IMR-90 (cell line): ENCODE measurements around the gene CCDC70. TPM values are rescaled to one million over a fixed set of nuclear protein-coding genes. Genes with fewer than 3 reads are reported as not detected.

Experiments
- ATAC-seq: fragments of 200-7000 bp; cut with Tn5 transposase; 2 replicates; pipeline ENCODE4 v1.9.1; 2020; ENCODE audit warnings: low read depth, mild to moderate bottlenecking, moderate library complexity
- BruUV-seq: library from RNA; stranded (reverse); fragments of 400-500 nt; replicated peaks from 2 replicates; lab custom pipeline; 2021; lab: Mats Ljungman, UMichigan
- CTCF ChIA-PET: fragments of 300-600 bp; formaldehyde crosslinking; extraction: SDS; loops from one replicate; lab custom pipeline; 2021; ENCODE audit warnings: antibody characterized with exemption; lab: Yijun Ruan, JAX
- POLR2A ChIA-PET: fragments of 300-600 bp; sonication (Branson Sonifier 250); formaldehyde crosslinking; loops from one replicate; lab custom pipeline; 2022; ENCODE audit warnings: antibody characterized with exemption; ENCODE audit not compliant: unreplicated experiment; lab: Charles Lee
- DNase-seq: peaks from one replicate; pipeline ENCODE4 v3.0.0; 2013
- H2AFZ ChIP-seq: replicated peaks from 2 replicates; pipeline ENCODE3; 2013; ENCODE audit warnings: low read length, mild to moderate bottlenecking; ENCODE audit not compliant: poor library complexity
- H2AK5ac ChIP-seq: 2 replicates; pipeline ENCODE4 v1.6.1; 2013; ENCODE audit warnings: low read depth, low read length, inconsistent platforms
- H2AK9ac ChIP-seq: replicated peaks from 2 replicates; pipeline ENCODE3; 2013; ENCODE audit warnings: mild to moderate bottlenecking, low read depth, low read length, moderate library complexity; ENCODE audit not compliant: poor library complexity
- H2BK120ac ChIP-seq: 2 replicates; pipeline ENCODE4 v1.6.1; 2013; ENCODE audit warnings: low read depth, low read length, inconsistent platforms
- H2BK15ac ChIP-seq: 3 replicates; pipeline ENCODE4 v1.6.1; 2013; ENCODE audit warnings: low read depth, low read length, inconsistent platforms
- H2BK20ac ChIP-seq: 2 replicates; pipeline ENCODE4 v1.6.1; 2013; ENCODE audit warnings: low read depth, mild to moderate bottlenecking, inconsistent platforms, low read length, moderate library complexity
- H2BK5ac ChIP-seq: 2 replicates; pipeline ENCODE4 v1.6.1; 2013; ENCODE audit warnings: mild to moderate bottlenecking, low read depth, low read length, inconsistent platforms; ENCODE audit not compliant: poor library complexity, severe bottlenecking
- H3K14ac ChIP-seq: replicated peaks from 2 replicates; pipeline ENCODE4 v1.6.1; 2013; ENCODE audit warnings: low read depth, low read length, inconsistent platforms
- H3K18ac ChIP-seq: 2 replicates; pipeline ENCODE4 v1.6.1; 2013; ENCODE audit warnings: low read depth, low read length, control low read depth
- H3K23ac ChIP-seq: 2 replicates; pipeline ENCODE4 v1.6.1; 2013; ENCODE audit warnings: low read depth, low read length, inconsistent platforms
- H3K27ac ChIP-seq: 2 replicates; pipeline ENCODE4 v1.5.1; 2013; ENCODE audit warnings: mild to moderate bottlenecking, control low read depth, low read length; ENCODE audit not compliant: insufficient read depth
- H3K27me3 ChIP-seq: 2 replicates; pipeline ENCODE4 v1.6.1; 2013; ENCODE audit warnings: low read length; ENCODE audit not compliant: control insufficient read depth, insufficient read depth
- H3K36me3 ChIP-seq: 2 replicates; pipeline ENCODE4 v1.6.1; 2013; ENCODE audit warnings: low read length, mixed read lengths; ENCODE audit not compliant: control insufficient read depth, insufficient read depth
- H3K4ac ChIP-seq: 2 replicates; pipeline ENCODE4 v1.6.1; 2013; ENCODE audit warnings: low read depth, low read length, inconsistent platforms
- H3K4me1 ChIP-seq: 2 replicates; pipeline ENCODE4 v1.6.1; 2013; ENCODE audit warnings: low read length, mixed read lengths; ENCODE audit not compliant: control insufficient read depth, insufficient read depth
- H3K4me2 ChIP-seq: 2 replicates; pipeline ENCODE4 v1.6.1; 2013; ENCODE audit warnings: low read depth, mild to moderate bottlenecking, control low read depth, low read length, moderate library complexity
- H3K4me3 ChIP-seq: 2 replicates; pipeline ENCODE4 v1.5.1; 2013; ENCODE audit warnings: low read depth, mild to moderate bottlenecking, control low read depth, low read length, moderate library complexity; ENCODE audit not compliant: insufficient read depth
- H3K56ac ChIP-seq: 2 replicates; pipeline ENCODE4 v1.6.1; 2013; ENCODE audit warnings: low read length, inconsistent platforms; ENCODE audit not compliant: insufficient read depth; ENCODE audit errors: extremely low read depth
- H3K79me1 ChIP-seq, 2 experiments: 2 replicates each; pipeline ENCODE4 v1.6.1; 2013; ENCODE audit warnings: low read length in 2 of 2, inconsistent platforms in 1 of 2, low read depth in 1 of 2
- H3K9ac ChIP-seq: 2 replicates; pipeline ENCODE4 v1.6.1; 2013; ENCODE audit warnings: low read depth, low read length, control low read depth
- H3K9me1 ChIP-seq: 2 replicates; pipeline ENCODE4 v1.6.1; 2013; ENCODE audit warnings: low read length, inconsistent platforms; ENCODE audit not compliant: insufficient read depth
- H3K9me3 ChIP-seq: 2 replicates; pipeline ENCODE4 v1.6.1; 2013; ENCODE audit warnings: low read length; ENCODE audit not compliant: control insufficient read depth, insufficient read depth
- H4K20me1 ChIP-seq: 2 replicates; pipeline ENCODE4 v1.6.1; 2013; ENCODE audit warnings: low read length, inconsistent platforms; ENCODE audit not compliant: insufficient read depth
- H4K5ac ChIP-seq: 2 replicates; pipeline ENCODE4 v1.6.1; 2013; ENCODE audit warnings: mild to moderate bottlenecking, low read depth, low read length, control low read depth
- H4K8ac ChIP-seq, 2 experiments: 2 replicates each; pipeline ENCODE4 v1.6.1; 2013; ENCODE audit warnings: low read depth in 2 of 2, low read length in 2 of 2, control low read depth in 1 of 2, inconsistent platforms in 1 of 2
- H4K91ac ChIP-seq: 2 replicates; pipeline ENCODE4 v1.6.1; 2013; ENCODE audit warnings: low read depth, low read length, inconsistent platforms; ENCODE audit not compliant: insufficient read depth
- BHLHE40 ChIP-seq: fragments of 150-350 bp; IDR thresholded peaks from 2 replicates; pipeline ENCODE4 v1.6.1; 2016; ENCODE audit warnings: mild to moderate bottlenecking, low read depth, low read length
- CHD1 ChIP-seq: IDR thresholded peaks from 2 replicates; pipeline ENCODE4 v1.6.1; 2012; ENCODE audit warnings: low read depth, low read length, improper control_type of control experiment
- FOS ChIP-seq: fragments of 150-350 bp; IDR thresholded peaks from 2 replicates; pipeline ENCODE4 v1.6.1; 2016; ENCODE audit warnings: low read depth, low read length
- MAFK ChIP-seq: IDR thresholded peaks from 2 replicates; pipeline ENCODE4 v1.6.1; 2012; ENCODE audit warnings: low read depth, low read length, improper control_type of control experiment
- MXI1 ChIP-seq: IDR thresholded peaks from 2 replicates; pipeline ENCODE4 v1.6.1; 2012; ENCODE audit warnings: low read depth, mild to moderate bottlenecking, low read length, moderate library complexity, borderline replicate concordance
- POLR2A ChIP-seq: IDR thresholded peaks from 2 replicates; pipeline ENCODE4 v1.6.1; 2012; ENCODE audit warnings: mild to moderate bottlenecking, low read depth, low read length
- RCOR1 ChIP-seq: IDR thresholded peaks from 2 replicates; pipeline ENCODE4 v1.6.1; 2012; ENCODE audit warnings: mild to moderate bottlenecking, low read length, improper control_type of control experiment; ENCODE audit not compliant: insufficient replicate concordance
- RFX5 ChIP-seq: IDR thresholded peaks from 2 replicates; pipeline ENCODE4 v1.8.0; 2012; ENCODE audit warnings: low read depth, mild to moderate bottlenecking, low read length, moderate library complexity
- SMC3 ChIP-seq: fragments of 150-350 bp; IDR thresholded peaks from 2 replicates; pipeline ENCODE4 v1.6.1; 2016; ENCODE audit warnings: low read depth, mild to moderate bottlenecking, antibody characterized with exemption, low read length, moderate library complexity
- WGBS, 2 experiments: methylation state at CpG; one replicate each; pipeline versions ENCODE4 v1.1.5 to v1.1.7; 2013; ENCODE audit warnings: missing lambda C conversion rate in 2 of 2; ENCODE audit not compliant: insufficient read length in 1 of 2; ENCODE audit errors: extremely low coverage in 2 of 2; 5-methylcytosine and 5-hydroxymethylcytosine counted together
- dilution Hi-C: fragments of 300-500 bp; cut with HindIII; formaldehyde crosslinking; loops from one replicate; pipeline ENCODE4 v1.14.3; 2018; ENCODE audit warnings: low sequenced_read_pairs; ENCODE audit not compliant: unreplicated experiment
- in situ Hi-C: fragments of 300-500 bp; cut with MboI; formaldehyde crosslinking; loops from 3 replicates; pipeline ENCODE4 v1.14.3; 2019; ENCODE audit warnings: low sequenced_read_pairs, inconsistent platforms, mixed read lengths
- intact Hi-C: fragments of 100-400 bp; cut with micrococcal nuclease; formaldehyde crosslinking; loops from 2 replicates; pipeline ENCODE4 v1.10.0; 2022
- polyA plus RNA-seq, 3 experiments: library from polyadenylated mRNA; depleted of rRNA; stranded (reverse); fragments of >200 nt; gene quantifications; 2 replicates each; pipeline ENCODE4 v1.2.3, GENCODE V29; 2012; ENCODE audit warnings: low replicate concordance in 1 of 3
- total RNA-seq: library from RNA; depleted of rRNA; stranded (reverse); fragments of >200 nt; gene quantifications from 2 replicates; pipeline ENCODE4 v1.2.3, GENCODE V29; 2012
- TF ChIP-seq, protein P1 (sequence below): fragments of 150-350 bp; IDR thresholded peaks from 2 replicates; pipeline ENCODE4 v1.6.1; 2016; ENCODE audit warnings: low read depth, mild to moderate bottlenecking, low read length, moderate library complexity, borderline replicate concordance
- TF ChIP-seq, protein P2 (sequence below): conservative IDR thresholded peaks from 2 replicates; pipeline ENCODE4 v1.5.1; 2012; ENCODE audit warnings: mild to moderate bottlenecking, low read depth, low read length, improper control_type of control experiment

Gene CCDC70
- total and polyA plus RNA-seq, 2 of the 4 experiments (the other 2 are of a cell fraction) = not detected

DNA sequence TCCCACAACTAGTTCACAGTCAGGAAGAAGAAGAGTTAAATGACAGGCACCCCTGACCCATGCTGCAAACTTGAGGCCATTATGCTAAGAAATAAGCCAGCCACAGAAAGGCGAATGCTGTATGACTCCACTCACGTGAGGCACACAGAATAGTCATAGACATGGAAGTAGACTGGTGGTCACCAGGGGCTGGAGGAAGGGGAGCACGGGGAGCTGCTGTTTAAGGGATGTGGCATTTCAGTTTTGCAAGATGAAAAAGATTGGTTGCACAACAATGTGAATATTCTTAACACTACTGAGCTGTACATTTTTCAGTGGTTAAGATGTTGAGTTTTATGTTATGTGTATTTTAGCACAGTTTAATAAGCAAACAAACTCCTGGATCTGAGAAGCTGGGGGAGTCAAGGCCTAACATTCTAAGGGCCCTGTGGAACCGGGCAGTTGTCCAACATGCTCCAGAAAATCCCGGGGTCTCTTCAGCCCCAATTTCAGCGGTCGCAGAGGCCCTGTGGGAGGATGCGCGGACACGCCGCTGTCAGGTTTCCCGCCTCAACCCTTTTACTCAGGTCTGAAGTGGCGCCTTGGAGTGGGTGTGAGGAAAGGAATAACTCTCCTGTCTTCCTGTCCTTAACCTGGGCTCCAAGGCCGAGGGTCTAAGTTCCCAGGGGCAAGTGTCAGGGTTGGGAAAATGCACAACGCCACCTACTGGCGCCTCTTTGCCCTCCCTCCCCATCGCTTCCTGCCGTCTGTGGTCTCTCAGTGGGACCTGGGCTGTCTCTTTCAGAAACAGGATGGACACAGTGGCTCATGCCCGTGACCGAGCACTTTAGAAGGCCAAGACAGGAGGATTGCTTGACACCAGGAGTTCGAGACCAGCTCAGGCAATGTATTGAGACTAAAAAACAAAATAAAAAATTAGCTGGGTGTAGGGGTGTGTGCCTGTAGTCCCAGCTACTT lies 12.3 kb upstream of the CCDC70 start (continued):
- TF ChIP-seq BHLHE40 = peak; percentile 82
- TF ChIP-seq RFX5 = no peak
- TF ChIP-seq RCOR1 = no peak

DNA sequence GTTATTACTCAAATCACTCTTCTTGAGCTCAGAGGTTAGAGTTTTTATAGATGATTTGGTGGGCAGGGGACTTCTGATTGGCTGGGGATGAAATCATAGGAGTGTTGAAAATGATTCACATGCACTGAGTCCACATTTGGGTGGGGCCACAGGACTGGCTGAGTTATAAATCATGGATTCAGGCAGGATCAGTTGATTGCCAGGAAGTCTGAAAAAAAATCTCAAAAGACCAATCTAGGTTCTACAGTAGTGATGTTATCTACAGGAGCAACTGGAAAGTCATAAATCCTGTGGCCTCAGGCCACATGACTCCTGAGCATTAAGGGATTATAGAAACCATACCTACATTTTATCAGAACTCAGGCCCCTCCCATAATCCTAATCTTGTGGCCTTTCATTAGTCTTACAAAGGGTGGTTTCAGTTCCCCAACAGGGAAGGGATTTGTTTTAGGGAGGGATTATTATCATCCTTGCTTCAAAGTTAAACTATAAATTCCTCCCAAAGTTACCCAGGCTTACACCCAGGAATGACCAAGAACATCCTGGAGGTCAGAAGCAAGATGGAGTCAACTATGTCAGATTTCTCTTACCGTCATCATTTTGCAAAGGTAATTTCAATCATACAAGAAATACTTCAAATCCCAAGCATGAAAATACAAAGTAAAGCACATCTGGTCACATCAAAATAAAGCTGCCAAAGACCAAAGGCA lies 5.6 kb upstream of the CCDC70 start:
- Histone ChIP-seq H2BK20ac (no peak overlapping the region), H3K4me3 (no peak overlapping the region), H3K79me1 (no peaks in the 10 kb centered on the region), H3K18ac (no peak overlapping the region), H3K9me1 (no peaks in the 10 kb centered on the region), H2AK5ac (no peak overlapping the region), H2AFZ (no peak overlapping the region), H3K27me3 (peaks cover 10% of the 10 kb centered on the region), H2BK120ac (no peak overlapping the region), H4K20me1 (no peaks in the 10 kb centered on the region), H3K4me1 (no peaks in the 10 kb centered on the region), H3K4ac (no peak overlapping the region), H3K9me3 (no peaks in the 10 kb centered on the region), H3K23ac (no peak overlapping the region), H2BK5ac (no peak overlapping the region), H3K36me3 (no peaks in the 10 kb centered on the region), H2BK15ac (no peak overlapping the region), H4K8ac (no peak overlapping the region), H3K4me2 (no peak overlapping the region), H3K27ac (no peak overlapping the region), H4K91ac (no peak overlapping the region), H3K9ac (no peak overlapping the region), H3K56ac (no peak overlapping the region), H2AK9ac (no peak overlapping the region), H4K5ac (no peak overlapping the region), H3K14ac (no peak overlapping the region)
- intact Hi-C loops = no loop called here
- dilution Hi-C loops = no loop called here
- ChIA-PET POLR2A (no interaction called here), CTCF (no interaction called here)
- BruUV-seq = no TSS peak
- DNase-seq (no peak), ATAC-seq (no peak)
- WGBS, 2 experiments = no CpG with 5 or more reads among the region's 1 CpG
- in situ Hi-C loops = no loop called here
- TF ChIP-seq POLR2A (no peak), SMC3 (no peak), RFX5 (no peak), BHLHE40 (no peak), MAFK (no peak), FOS (no peak), CHD1 (no peak), MXI1 (no peak)
- TF ChIP-seq, protein P1, sequence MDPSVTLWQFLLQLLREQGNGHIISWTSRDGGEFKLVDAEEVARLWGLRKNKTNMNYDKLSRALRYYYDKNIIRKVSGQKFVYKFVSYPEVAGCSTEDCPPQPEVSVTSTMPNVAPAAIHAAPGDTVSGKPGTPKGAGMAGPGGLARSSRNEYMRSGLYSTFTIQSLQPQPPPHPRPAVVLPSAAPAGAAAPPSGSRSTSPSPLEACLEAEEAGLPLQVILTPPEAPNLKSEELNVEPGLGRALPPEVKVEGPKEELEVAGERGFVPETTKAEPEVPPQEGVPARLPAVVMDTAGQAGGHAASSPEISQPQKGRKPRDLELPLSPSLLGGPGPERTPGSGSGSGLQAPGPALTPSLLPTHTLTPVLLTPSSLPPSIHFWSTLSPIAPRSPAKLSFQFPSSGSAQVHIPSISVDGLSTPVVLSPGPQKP = no peak
- TF ChIP-seq, protein P2, sequence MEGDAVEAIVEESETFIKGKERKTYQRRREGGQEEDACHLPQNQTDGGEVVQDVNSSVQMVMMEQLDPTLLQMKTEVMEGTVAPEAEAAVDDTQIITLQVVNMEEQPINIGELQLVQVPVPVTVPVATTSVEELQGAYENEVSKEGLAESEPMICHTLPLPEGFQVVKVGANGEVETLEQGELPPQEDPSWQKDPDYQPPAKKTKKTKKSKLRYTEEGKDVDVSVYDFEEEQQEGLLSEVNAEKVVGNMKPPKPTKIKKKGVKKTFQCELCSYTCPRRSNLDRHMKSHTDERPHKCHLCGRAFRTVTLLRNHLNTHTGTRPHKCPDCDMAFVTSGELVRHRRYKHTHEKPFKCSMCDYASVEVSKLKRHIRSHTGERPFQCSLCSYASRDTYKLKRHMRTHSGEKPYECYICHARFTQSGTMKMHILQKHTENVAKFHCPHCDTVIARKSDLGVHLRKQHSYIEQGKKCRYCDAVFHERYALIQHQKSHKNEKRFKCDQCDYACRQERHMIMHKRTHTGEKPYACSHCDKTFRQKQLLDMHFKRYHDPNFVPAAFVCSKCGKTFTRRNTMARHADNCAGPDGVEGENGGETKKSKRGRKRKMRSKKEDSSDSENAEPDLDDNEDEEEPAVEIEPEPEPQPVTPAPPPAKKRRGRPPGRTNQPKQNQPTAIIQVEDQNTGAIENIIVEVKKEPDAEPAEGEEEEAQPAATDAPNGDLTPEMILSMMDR = no peak
